SK-N-MC (cell line): ENCODE data around the gene CDH24.

ENCODE experiments used
- DNase-seq: peaks from one replicate; pipeline ENCODE4 v3.0.0-alpha.2; 2011; ENCODE audit warnings: low read depth, low spot score
- H3K27ac ChIP-seq: fragments of 200-600 bp; sonication (generic); 2 replicates; pipeline ENCODE4 v1.5.1; 2016; ENCODE audit warnings: mixed run types
- H3K36me3 ChIP-seq: fragments of 200-600 bp; sonication (generic); 2 replicates; pipeline ENCODE4 v1.6.1; 2017; ENCODE audit warnings: antibody characterized with exemption, low read length, mixed read lengths; ENCODE audit not compliant: insufficient read depth
- H3K4me3 ChIP-seq: fragments of 200-600 bp; sonication (generic); 2 replicates; pipeline ENCODE4 v1.5.1; 2016
- H3K9ac ChIP-seq: fragments of 200-600 bp; sonication (generic); 2 replicates; pipeline ENCODE4 v1.8.0; 2017; ENCODE audit warnings: mixed run types, mixed read lengths; ENCODE audit not compliant: insufficient read length
- H3K9me3 ChIP-seq: fragments of 200-600 bp; sonication (generic); 2 replicates; pipeline ENCODE4 v1.6.1; 2017; ENCODE audit warnings: low read depth, mild to moderate bottlenecking, antibody characterized with exemption, low read length, moderate library complexity, mixed read lengths
- EZH2 ChIP-seq: fragments of 200-600 bp; sonication (generic); IDR thresholded peaks from one replicate; pipeline ENCODE4 v1.6.1; 2017; ENCODE audit warnings: antibody characterized with exemption
- FOXP2 ChIP-seq: optimal IDR thresholded peaks from 2 replicates; pipeline ENCODE3; 2011; ENCODE audit warnings: mild to moderate bottlenecking, moderate library complexity; ENCODE audit not compliant: insufficient read depth; ENCODE audit errors: extremely low read length, control extremely low read depth
- POLR2AphosphoS5 ChIP-seq: IDR thresholded peaks from 2 replicates; pipeline ENCODE4 v1.6.1; 2012; ENCODE audit warnings: mild to moderate bottlenecking, low read depth, low read length, borderline replicate concordance

The CDH24 gene

DNA sequence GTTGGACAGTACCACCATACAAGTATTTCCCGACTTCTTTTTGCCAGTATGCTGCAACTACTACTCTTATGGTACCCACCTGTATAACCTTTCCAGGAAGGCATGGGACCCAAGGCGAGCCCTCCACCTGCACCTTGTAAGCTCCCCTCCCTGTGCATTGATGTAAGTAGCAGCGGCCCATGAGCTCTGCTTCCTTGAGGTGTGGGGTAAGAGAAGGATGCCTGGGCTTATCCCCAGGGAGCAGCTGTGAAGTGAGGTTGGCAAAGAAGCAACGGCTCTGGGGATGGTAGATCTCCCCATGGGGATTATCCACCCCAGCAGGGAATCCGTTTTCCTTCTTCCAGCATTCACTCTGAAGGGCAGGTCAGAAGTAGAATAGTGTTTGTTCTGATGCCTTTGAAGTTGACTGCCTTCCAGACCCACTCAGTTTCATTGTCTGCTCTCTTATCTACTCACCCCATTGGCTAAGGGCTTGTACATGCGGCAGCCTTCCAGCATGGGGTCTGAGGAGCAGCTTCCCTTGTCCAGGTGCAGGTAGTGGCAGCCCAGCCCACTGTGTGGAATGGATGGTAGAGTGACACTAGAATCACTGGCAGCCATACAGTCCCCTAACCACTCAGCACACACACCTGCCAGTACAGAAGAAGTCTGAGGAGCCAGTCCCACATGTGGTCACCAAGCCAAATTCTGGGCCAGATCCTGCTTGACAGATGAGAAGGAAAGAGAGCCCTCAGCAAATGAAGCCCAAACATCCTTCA is 44.1 kb upstream of the CDH24 start:
- no peak overlapping the region for H3K9ac ChIP-seq
- H3K4me3 ChIP-seq, result no peak overlapping the region
- no peak overlapping the region for H3K27ac ChIP-seq
- peaks cover 18% of the 10 kb centered on the region for H3K36me3 ChIP-seq
- TF ChIP-seq FOXP2 (no peak), EZH2 (no peak), POLR2AphosphoS5 (no peak)
- no peak for DNase-seq
- H3K9me3 ChIP-seq, result no peaks in the 10 kb centered on the region

DNA sequence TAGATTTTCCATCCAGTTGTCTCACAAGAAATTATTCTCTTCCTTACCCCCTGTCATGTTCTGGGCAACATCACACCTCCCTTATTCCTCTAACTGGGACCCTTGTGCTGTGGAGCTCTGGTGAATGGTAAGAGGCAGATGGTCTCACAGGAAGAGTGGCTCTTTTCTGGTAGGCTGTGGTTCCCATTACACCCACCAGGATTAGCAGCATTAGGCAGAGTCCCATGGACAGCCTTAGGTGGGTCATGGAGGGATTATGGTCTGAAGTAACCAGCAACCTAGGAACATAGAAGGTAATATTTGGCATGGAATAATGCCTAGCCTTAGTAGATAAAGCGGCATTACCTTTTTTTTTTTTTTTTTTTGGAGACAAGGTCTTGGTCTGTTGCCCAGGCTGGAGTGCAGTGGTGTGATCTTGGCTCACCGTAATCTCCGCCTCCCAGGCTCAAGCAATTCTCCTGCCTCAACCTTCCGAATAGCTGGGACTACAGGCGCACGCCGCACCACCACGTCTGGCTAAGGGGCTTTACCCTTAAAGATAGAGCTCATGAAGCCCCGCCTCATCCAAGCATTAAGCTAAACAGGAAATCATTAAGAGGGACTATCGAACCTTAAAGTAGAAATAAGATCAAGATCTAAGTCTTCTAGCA is 42.0 kb upstream of the CDH24 start:
- no peaks in the 10 kb centered on the region for H3K9me3 ChIP-seq
- TF ChIP-seq FOXP2 (no peak), POLR2AphosphoS5 (no peak), EZH2 (no peak)
- H3K9ac ChIP-seq, result no peak overlapping the region
- no peak overlapping the region for H3K27ac ChIP-seq
- DNase-seq, result no peak
- no peak overlapping the region for H3K4me3 ChIP-seq
- peaks cover 18% of the 10 kb centered on the region for H3K36me3 ChIP-seq

DNA sequence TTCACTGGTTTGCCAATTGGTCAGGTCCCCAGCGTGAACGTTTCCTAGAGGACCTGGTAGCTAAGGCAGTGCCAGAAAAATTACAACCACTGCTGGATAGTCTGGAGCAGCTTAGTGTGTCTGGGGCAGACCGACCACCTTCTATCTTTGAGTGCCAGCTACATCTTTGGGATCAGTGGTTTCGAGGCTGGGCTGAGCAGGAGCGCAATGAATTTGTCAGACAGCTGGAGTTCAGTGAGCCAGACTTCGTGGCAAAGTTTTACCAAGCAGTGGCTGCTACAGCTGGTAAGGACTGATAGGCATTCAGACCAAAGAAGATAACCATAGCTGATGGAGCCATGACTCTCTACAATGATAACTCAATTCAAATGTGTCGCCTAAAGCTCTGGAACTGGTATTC is 40.5 kb upstream of the CDH24 start:
- Histone ChIP-seq H3K36me3 (peaks cover 24% of the 10 kb centered on the region), H3K9me3 (no peaks in the 10 kb centered on the region), H3K4me3 (no peak overlapping the region), H3K27ac (no peak overlapping the region), H3K9ac (no peak overlapping the region)
- no peak for DNase-seq
- no peak for TF ChIP-seq POLR2AphosphoS5
- no peak for TF ChIP-seq FOXP2
- no peak for TF ChIP-seq EZH2

DNA sequence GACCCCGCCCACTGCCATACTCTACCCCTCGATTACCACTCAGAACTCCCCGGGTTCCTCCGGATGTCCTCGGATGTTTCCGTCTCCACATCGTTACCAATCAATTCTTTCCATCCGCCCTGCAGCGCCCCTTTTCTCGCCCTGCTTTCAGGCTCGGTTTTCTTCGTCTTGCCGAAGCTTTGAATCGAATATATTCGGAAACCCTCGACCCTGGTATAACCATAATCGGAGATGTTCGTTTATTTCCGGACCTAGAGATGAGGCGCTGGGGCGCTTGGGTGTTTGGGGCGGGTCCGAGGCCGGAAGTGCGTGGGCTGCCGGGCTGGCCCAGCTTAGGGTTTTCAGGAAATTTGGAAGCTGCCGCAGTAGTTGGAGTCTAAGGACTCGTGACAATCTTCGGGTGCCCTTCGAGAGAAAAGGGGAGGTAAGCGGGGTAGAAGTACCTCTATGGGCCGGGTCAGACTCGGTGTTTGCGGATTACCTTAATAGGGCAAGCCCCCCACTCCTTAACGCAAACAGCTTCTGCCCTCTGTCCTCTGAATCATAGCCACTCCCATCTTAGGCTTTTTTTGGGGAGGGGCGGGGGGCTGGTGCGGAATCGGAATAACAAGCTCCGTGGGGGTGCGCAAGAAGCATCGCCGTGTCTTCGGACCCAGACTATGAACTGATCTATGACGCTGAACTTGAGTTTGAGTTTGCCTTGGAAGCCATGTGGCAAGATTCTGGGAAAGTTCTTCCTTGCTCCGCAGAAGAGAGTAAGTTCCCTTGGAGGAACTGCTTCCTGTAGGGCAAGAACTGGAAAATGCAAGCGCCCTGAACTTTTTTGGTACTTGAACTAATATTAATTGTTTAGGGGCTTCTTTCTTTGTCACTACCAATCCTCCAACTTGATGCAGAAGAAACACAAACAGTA is 38.1 kb upstream of the CDH24 start, which contains the start of gene C14orf119:
Gene C14orf119, plus strand, starts transcription at position 310 of the 913 bp plus-strand sequence. CDS start 2,154 bp downstream, outside the sequence.
- TF ChIP-seq EZH2 (no peak), FOXP2 (peak; percentile 71), POLR2AphosphoS5 (peak; percentile 85)
- peak; percentile 99 for DNase-seq
- Histone ChIP-seq H3K36me3 (peaks cover 46% of the 10 kb centered on the region), H3K27ac (peak within 1 kb of the TSS; percentile 90), H3K9me3 (no peaks in the 10 kb centered on the region), H3K9ac (peak within 1 kb of the TSS; percentile 93), H3K4me3 (peak within 1 kb of the TSS; percentile 87)

DNA sequence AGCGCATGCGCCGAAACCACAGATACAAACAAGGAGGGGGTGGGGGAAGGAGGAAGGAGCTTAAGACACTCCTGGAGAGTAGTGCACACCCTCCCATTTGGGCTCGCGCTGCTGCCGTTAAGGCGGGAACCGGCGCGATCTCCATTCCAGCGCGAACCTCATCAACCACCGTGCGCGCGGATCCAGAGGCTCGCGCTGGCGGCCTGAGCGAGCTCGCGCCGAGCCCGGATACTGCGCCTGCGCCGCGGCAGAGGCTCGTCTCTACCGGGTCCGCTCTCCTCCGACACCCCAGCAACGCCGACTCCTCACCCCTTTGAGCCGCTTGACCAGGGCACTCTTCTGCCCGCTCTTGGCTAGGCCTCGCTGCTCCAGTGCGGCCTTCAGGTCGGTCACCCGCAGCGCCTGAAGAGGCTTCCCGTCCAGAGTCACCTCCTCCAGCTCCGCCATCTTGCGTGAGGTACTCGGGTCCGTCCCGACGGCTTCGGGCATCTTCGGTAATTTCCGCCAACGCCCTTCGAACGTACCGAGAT is 37.4 kb upstream of the CDH24 start, which contains the start of gene ACIN1:
Gene ACIN1, minus strand, starts transcription at position 471 of the 530 bp plus-strand sequence. Its CDS starts 24 bp downstream, at position 447.
- peak within 1 kb of the TSS; percentile 87 for H3K4me3 ChIP-seq
- H3K36me3 ChIP-seq, result peaks cover 53% of the 10 kb centered on the region
- TF ChIP-seq EZH2 (no peak), POLR2AphosphoS5 (peak; percentile 70)
- no peaks in the 10 kb centered on the region for H3K9me3 ChIP-seq
- no peak for DNase-seq
- peak within 1 kb of the TSS; percentile 93 for H3K9ac ChIP-seq
- peak within 1 kb of the TSS; percentile 90 for H3K27ac ChIP-seq

DNA sequence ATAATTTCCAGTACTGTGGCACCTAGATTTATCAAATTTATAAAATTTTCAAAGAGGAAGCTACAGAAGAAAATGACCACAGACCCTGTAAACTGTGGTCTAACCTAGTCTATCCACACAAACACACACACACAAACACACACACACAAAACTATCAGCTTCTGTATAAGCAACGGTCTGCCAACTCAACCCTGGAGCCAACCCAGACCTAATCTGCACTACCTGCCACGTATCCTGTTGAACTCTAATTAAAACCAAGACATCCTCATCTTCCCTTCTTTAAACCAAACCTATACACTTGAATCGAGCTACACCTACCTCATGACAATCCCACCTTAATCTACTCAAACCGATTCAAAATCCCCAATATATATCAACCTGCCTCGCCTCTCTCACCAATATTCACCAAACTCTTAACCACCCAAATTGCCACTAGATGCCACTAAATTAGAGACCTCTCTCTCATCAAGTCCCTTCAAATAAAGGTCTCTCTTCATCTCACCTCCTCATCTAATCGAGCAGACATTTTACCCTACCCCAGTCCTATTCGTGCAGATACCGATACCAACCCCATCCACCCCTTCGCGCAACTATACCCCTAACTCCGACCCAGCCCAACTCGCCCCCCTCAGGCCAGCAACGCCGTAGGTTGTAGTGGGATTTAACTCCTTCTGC is 36.8 kb upstream of the CDH24 start:
- DNase-seq, result no peak
- Histone ChIP-seq H3K4me3 (peak overlapping the region; percentile 87), H3K9me3 (no peaks in the 10 kb centered on the region), H3K27ac (peak overlapping the region; percentile 90), H3K9ac (peak overlapping the region; percentile 93), H3K36me3 (peaks cover 59% of the 10 kb centered on the region)
- TF ChIP-seq POLR2AphosphoS5, result no peak
- no peak for TF ChIP-seq FOXP2
- TF ChIP-seq EZH2, result no peak

DNA sequence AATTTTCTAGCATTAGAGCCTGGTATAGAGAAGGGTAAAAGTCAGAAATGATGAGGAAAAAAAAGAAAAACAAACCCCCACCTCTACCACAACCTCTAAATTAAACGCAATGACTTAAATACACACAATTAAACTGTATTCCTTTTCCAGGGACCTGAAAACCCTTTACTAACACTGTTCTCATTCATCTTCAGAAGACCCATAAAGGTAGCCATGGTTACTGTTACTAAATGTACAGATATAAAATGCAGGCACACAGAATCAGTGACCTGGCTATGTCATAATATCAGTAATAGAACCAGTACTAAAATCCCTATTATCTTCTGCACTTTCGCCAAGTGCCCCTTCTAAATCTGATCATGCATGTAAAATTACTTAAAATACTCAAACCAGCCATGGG is 36.2 kb upstream of the CDH24 start:
- no peak for DNase-seq
- peak overlapping the region; percentile 93 for H3K9ac ChIP-seq
- no peak overlapping the region for H3K27ac ChIP-seq
- H3K36me3 ChIP-seq, result peaks cover 60% of the 10 kb centered on the region
- H3K4me3 ChIP-seq, result peak overlapping the region; percentile 87
- H3K9me3 ChIP-seq, result no peaks in the 10 kb centered on the region
- TF ChIP-seq FOXP2, result no peak
- TF ChIP-seq EZH2, result no peak
- no peak for TF ChIP-seq POLR2AphosphoS5

DNA sequence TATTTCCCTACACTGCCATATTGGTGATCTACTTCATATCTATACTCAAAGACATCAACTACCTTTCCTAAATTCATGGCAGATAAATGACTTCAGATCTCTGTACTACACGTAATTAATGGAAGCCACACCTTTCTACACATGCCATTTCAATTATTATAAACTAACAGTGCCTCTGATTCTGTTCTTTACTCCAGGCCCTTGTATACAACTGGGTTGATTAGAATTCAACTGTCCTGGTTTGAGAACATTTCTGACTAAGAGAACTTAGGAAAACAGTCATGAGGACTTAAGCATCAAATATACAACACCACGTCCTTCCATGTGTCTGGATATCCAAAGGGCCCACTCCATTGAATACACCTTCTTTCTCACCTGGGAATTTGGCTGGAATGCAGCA is 35.8 kb upstream of the CDH24 start:
- H3K9me3 ChIP-seq, result no peaks in the 10 kb centered on the region
- no peak overlapping the region for H3K27ac ChIP-seq
- TF ChIP-seq EZH2 (no peak), POLR2AphosphoS5 (no peak), FOXP2 (no peak)
- peaks cover 60% of the 10 kb centered on the region for H3K36me3 ChIP-seq
- H3K4me3 ChIP-seq, result peak overlapping the region; percentile 87; the same call in 1 of the 2 replicates
- DNase-seq, result no peak
- peak overlapping the region; percentile 93 for H3K9ac ChIP-seq
